Esophagus muscularis mucosa (tissue), 3 donors: ENCODE measurements around the gene USPL1.

Experiments
- CTCF ChIP-seq, 3 experiments: fragments of 200-600 bp in 2 of 3; fragments of 450-650 bp in 1 of 3; sonication (generic) in 2 of 3; IDR thresholded peaks; one replicate each; pipeline ENCODE4 v1.5.1; 2017 to 2019; ENCODE audit warnings: antibody characterized with exemption in 3 of 3, mild to moderate bottlenecking in 2 of 3, moderate library complexity in 1 of 3
- EP300 ChIP-seq: sonication (generic); formaldehyde crosslinking; IDR thresholded peaks from one replicate; pipeline ENCODE4 v1.6.1; 2017; ENCODE audit warnings: antibody characterized with exemption

- no peak for TF ChIP-seq CTCF (IDR thresholded peaks at IDR 0.05)
- TF ChIP-seq EP300, result no peak
Measured at GRCh38 chr13:30681843-30682242, 64.1 kb downstream of the USPL1 start.
